Ammon's horn (tissue), 1 donor: ENCODE data around the gene DNAAF9.
A peak's percentile ranks its signal among the peaks of the same experiment; 100 is the strongest.

Source experiments
- DNase-seq: peaks from one replicate; pipeline ENCODE4 v3.0.0-alpha.2; 2016; ENCODE audit warnings: low spot score

The DNAAF9 gene

DNA sequence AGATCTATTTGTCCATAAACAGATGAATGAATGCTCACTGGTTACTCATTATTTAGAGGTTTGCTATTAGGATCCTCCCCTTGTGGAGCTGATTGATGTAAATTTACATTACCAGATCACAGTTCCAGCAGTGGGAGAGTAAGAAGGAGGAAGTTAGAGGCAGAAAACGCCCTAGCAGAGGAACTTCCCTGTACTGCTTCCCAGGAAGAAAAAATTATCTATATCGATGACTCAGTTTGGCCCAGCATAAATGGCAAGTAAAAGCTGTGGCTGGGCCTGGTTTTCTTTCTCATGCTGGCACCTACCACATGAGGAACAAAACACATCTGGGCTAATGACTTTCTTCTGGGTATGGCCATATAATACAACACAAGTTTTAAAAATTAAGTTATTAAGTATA is 35.7 kb downstream of the DNAAF9 start:
- no peak for DNase-seq

DNA sequence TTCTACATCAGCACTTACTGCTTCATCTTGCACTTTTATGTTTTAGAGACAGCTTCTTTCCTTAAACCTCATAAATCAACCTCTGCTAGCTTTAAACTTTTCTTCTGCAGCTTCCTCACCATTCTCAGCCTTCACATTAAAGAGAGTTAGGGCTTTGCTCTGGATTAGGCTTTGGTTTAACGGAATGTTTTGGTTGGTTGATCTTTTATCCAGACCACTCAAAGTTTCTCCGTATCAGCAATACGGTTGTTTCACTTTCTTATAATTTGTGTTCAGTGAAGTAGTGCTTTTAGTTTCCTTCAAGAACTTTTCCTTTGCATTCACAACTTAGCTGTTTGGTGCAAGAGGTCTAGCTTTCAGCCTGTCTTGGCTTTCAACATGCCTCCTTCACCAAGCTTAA is 40.4 kb downstream of the DNAAF9 start:
- no peak for DNase-seq

DNA sequence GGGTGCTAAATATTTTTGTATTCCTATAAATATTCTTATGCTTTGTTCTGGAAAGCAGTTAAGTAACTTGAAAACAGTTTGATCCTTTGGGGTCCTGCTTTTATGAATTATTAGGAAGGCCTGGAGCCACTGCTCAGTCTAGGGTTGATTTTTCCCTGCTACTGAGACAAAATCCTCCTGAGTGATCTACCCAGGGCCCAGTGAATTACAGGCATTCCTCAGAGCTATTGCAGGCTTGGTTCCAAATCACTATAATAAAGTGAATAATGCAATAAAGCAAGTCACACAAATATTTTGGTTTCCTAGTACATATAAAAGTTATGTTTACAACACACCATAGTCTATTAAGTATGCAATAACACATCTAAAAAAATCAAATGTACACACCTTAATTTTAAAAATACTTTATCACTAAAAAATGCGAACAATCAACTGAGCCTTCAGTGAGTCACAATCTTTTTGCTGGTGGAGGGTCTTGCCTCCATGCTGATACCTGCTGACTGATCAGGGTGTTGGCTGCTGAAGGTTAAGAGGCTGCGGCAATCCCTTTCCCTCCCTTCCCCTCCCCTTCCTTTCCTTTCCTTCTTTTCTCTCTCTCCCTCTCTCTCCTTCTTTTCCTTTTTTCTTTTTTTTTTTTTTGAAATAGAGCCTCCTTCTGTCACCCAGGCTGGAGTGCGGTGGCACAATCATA is 43.0 kb downstream of the DNAAF9 start:
- no peak for DNase-seq

DNA sequence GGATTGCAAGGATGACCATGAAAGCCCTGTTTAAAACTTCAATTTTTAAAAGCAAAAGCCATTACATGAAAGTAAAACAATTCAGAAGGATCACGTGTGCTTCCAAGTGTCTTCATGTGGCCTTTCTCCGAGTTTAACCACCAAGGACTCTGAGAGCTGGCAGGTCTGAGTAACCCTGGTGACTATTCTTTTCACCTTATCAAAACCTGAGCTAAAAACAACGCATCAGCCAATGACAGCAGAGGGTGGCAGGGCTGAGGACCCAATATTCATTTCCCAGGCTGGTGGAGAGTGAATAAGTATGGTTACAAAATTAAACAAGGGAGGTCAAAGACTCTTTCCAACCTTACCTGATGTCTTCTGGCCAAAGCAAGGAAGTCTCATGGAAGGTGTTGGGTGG is 46.7 kb downstream of the DNAAF9 start:
- no peak for DNase-seq

DNA sequence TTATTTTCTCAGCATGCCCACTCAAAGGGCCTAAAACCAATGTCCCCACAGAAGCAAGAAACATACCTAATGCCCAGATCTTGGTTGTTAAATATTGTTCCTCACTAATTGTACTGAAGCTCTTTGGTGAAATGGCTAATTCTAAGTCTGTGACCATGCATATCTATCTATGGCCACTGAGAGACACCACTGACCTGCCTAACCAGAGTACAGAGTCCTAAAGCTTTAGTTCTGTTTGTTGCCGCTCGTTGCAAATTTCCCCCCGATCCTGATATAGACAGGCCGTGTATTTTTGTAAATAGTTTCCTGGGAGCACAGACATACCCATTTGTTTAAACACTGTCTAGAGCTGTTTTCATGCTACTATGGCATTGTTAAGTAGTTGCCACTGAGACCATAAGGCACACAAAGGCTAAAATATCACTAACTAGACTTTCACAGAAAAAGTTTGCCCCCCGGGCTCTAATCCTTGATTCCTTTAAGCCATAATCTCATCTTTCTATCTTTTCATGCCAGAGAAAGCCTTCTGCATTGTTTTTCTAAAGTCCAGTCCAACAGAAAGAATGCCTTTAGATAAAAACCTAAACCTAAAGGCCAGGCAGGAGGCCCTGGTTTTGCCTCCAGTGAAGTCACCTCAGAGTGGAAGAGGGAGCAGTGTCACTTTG is 48.7 kb downstream of the DNAAF9 start:
- peak; percentile 10 for DNase-seq
